Omental fat pad (tissue), 4 donors: ENCODE measurements around the gene GRIN2C. TPM values are rescaled to one million over a fixed set of nuclear protein-coding genes. Genes with fewer than 3 reads are reported as not detected.

Source experiments
- ATAC-seq: fragments of 150-250 bp; one replicate; pipeline ENCODE4 v1.9.1; 2016; ENCODE audit warnings: mild to moderate bottlenecking, moderate library complexity; ENCODE audit not compliant: low FRiP score
- DNase-seq: peaks from one replicate; pipeline ENCODE4 v3.0.0-alpha.2; 2019; ENCODE audit warnings: low spot score
- total RNA-seq, 4 donors: library from RNA; depleted of rRNA; stranded (reverse); fragments of >200 nt; gene quantifications; one replicate each; pipeline ENCODE4 v1.1.0, GENCODE V29; 2016
- TF ChIP-seq, protein P1 (sequence below), 3 donors: fragments of 450-650 bp; IDR thresholded peaks; one replicate each; pipeline ENCODE4 v1.5.1; 2016 to 2017; ENCODE audit warnings: antibody characterized with exemption in 3 of 3, mild to moderate bottlenecking in 3 of 3, moderate library complexity in 2 of 3

GRIN2C gene
- total RNA-seq, 4 donors from 2014 or later = 1.0 to 4.7 (median 1.6) TPM; not detected in 1

DNA sequence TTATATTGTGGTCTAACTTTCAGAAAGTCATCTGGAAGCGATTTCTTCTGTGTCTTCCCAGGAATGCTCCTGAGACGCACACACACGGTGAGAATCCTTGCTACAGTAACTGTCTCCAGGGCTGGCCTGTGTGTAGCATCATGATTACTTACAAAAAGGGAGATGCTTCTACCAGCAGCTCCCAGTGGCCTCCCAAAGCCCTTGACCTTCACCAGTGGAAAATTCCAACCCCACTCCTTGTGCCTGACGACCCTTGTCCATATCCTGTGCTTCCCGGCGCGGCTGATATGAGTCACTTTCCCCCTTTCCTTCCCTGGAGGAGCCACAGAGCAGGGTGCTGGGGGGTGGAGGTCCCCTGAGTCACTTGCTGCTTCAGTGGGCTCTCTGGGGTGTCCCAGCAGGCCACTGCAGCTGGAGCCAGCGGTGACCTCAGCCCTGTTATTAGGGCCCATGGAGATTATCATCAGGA, 61.4 kb downstream of the GRIN2C start:
- TF ChIP-seq, protein P1, sequence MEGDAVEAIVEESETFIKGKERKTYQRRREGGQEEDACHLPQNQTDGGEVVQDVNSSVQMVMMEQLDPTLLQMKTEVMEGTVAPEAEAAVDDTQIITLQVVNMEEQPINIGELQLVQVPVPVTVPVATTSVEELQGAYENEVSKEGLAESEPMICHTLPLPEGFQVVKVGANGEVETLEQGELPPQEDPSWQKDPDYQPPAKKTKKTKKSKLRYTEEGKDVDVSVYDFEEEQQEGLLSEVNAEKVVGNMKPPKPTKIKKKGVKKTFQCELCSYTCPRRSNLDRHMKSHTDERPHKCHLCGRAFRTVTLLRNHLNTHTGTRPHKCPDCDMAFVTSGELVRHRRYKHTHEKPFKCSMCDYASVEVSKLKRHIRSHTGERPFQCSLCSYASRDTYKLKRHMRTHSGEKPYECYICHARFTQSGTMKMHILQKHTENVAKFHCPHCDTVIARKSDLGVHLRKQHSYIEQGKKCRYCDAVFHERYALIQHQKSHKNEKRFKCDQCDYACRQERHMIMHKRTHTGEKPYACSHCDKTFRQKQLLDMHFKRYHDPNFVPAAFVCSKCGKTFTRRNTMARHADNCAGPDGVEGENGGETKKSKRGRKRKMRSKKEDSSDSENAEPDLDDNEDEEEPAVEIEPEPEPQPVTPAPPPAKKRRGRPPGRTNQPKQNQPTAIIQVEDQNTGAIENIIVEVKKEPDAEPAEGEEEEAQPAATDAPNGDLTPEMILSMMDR (IDR thresholded peaks at IDR 0.05) = no peak
- no peak for ATAC-seq

DNA sequence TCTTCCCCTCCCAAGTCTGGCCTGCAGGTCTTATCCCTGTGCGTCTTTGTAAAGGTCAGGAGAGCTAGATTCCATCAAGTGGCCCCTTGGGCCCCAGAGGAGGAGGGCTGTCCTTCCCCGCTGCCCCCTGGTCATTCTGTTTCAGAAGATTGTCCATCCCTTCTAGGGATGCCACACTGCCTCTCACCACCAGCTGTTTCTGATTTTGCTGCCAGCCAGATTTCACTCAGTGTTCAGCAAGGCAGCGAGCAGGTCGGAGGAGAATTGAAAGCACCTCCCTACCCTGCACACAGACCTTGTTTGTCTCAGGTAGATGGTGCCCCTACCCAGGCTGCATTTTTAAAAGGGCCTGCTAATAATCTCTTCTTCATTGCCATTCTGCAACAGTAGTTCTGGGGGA, 61.9 kb downstream of the GRIN2C start:
- no peak for ATAC-seq
- DNase-seq = no peak
- TF ChIP-seq, protein P1 (IDR thresholded peaks at IDR 0.05) = no peak

More for the DNA sequence above, 61.4 kb downstream of the GRIN2C start:
- no peak for DNase-seq

DNA sequence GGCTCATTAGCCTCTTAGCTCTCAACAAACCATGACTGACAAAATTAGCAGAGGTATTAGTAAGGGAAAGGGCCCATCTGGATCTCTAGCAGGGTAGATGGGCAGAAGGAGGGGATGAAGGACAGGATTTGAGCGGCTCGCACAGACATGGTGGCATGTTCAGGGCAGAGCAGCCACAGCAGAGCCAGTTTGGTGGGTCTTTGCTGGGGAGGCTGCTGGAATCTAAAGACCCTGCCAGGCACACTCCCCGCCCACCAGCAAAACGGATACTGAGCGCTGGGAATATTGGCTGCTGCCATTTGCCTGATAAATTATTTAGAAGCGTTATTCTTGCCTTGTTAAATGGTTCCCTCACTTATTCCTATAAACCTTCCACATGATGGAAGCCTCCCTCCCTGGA, 62.8 kb downstream of the GRIN2C start:
- TF ChIP-seq, protein P1 (IDR thresholded peaks at IDR 0.05) = no peak
- ATAC-seq = no peak

DNA sequence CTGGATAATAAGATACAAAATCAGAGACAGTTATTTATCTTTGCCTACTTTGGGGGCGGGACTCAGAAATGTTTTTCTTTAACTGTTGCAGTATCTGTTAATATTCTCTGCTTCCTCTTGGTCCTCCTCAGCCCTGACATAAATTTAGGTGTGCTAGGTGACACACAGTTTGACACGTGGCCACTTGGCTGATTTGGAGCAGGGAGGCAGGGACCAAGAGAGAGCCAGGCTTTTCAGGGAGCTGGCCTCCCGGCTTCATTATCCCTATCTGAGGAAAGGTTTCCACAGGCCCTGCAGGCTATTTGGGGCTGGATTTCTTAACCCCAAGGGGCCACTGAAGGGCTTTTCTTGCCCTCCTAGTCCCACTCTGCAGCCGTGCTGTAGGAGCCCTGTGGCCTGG, 63.5 kb downstream of the GRIN2C start:
- DNase-seq (no peak), ATAC-seq (no peak)
- TF ChIP-seq, protein P1 (IDR thresholded peaks at IDR 0.05) = no peak

More for the DNA sequence above, 62.8 kb downstream of the GRIN2C start:
- DNase-seq = no peak

DNA sequence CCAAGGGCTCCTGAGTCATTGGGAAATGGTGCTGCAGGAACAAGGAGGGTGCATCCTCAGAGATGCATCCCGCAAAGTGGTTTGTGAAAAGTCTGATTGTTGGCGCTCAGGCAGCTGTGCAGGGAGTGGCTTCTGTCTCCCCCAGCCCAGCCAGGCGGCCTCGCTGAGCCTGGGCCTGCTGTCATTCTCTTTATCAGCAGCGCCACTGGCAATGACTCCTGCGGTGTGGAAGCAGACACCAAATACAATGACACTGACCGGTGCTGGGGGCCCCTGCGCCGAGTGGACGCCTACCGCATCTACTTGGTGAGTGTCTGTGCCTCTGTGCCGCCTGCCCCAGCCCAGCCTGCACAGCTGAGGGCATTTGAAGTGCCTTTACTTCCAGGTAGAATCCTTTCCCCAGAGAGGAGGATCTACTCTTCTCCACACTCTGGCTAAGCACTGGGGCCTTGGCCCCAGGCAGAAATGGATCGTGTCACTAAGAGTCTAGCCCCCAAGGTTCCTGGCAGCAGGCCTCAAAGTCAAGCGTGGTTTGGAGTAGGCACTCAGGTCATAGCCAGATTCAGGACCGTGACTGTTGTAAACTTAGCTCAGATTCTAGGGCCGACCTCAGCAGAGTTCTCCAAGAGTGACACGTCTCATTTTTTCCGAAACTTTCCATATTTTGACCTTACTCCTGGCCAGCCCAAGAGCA, 64.2 kb downstream of the GRIN2C start:
- no peak for DNase-seq
- TF ChIP-seq, protein P1 (IDR thresholded peaks at IDR 0.05) = no peak
- no peak for ATAC-seq

DNA sequence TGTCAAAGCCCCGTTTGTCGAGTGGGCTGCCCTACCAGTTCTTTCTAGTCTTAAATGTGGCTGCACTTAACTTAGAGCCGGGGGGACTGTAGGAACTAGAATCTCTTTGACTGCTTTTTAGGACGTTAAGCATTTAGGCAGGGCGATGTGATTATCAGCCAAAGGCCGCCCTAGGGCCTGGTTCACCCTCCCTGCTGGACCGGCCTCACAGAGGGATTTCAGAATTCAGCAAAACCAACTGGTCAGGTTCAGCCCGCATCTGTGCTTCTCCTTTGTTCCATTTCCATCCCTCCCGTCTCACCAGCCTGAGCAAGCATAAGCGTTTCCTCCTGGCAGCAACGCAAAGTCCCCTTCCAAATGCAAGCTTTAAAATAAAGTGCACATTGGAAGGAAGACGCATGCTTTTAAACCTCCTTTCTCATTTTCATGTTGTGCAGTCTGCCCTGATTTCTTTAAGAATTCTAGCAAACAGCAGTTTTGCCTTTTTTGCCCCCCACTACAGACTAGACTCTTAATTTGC, 67.0 kb downstream of the GRIN2C start:
- no peak for DNase-seq
- no peak for ATAC-seq
- TF ChIP-seq, protein P1 (IDR thresholded peaks at IDR 0.05) = no peak

Other genes with a start within 250 kb of the GRIN2C start
- gene CD300E, start 236.1 kb downstream of the GRIN2C start, total RNA-seq = 1 to 10 TPM; 1.6 to 9.2 (median 2.2) TPM
- gene CD300LF, start 147.0 kb downstream of the GRIN2C start, total RNA-seq = 1 to 10 TPM in 3 of 4 donors, not detected in 1; 1.1 to 2.5 (median 2.2) TPM
- gene RAB37, start 122.6 kb downstream of the GRIN2C start, total RNA-seq = 1 to 10 TPM in 2 of 4 donors, under 1 TPM in 2; 0.48 to 3.0 (median 1.4) TPM
- gene NHERF1, start 111.3 kb downstream of the GRIN2C start, total RNA-seq = 10 to 100 TPM; 18.0 to 51.7 (median 21.8) TPM
- gene NAT9, start 83.5 kb downstream of the GRIN2C start, total RNA-seq = 10 to 100 TPM; 15.1 to 35.9 (median 24.2) TPM
- 1 to 10 TPM; 4.4 to 5.7 (median 5.2) TPM for gene FDXR, start 13.1 kb upstream of the GRIN2C start, total RNA-seq
- not detected for gene FADS6, start 33.7 kb upstream of the GRIN2C start, total RNA-seq
- not detected for gene USH1G, start 63.4 kb upstream of the GRIN2C start, total RNA-seq
- gene OTOP2, start 64.4 kb upstream of the GRIN2C start, total RNA-seq = not detected
- gene OTOP3, start 76.0 kb upstream of the GRIN2C start, total RNA-seq = not detected
- gene HID1, start 112.9 kb upstream of the GRIN2C start, total RNA-seq = 10 to 100 TPM in 1 of 4 donors, 1 to 10 TPM in 3; 4.0 to 24.1 (median 6.1) TPM
- 10 to 100 TPM in 2 of 4 donors, 1 to 10 TPM in 2; 8.5 to 23.2 (median 10.1) TPM for gene CDR2L, start 127.7 kb upstream of the GRIN2C start, total RNA-seq
- gene MRPL58, start 152.8 kb upstream of the GRIN2C start, total RNA-seq = 10 to 100 TPM; 28.0 to 48.5 (median 42.6) TPM
- gene ATP5PD, start 187.1 kb upstream of the GRIN2C start, total RNA-seq = 100 to 1,000 TPM; 159 to 394 (median 233) TPM
- gene KCTD2, start 187.3 kb upstream of the GRIN2C start, total RNA-seq = 10 to 100 TPM; 23.6 to 46.1 (median 34.6) TPM
- gene SLC16A5, start 228.1 kb upstream of the GRIN2C start, total RNA-seq = 10 to 100 TPM; 12.0 to 22.7 (median 16.4) TPM